Dermis blood vessel endothelial cell (primary cell): ENCODE measurements around the gene NTN5. TPM values are rescaled to one million over a fixed set of nuclear protein-coding genes. Genes with fewer than 3 reads are reported as not detected.
"Not testable (repeated sequence)": the region's sequence is repeated elsewhere in the genome, so short reads cannot be mapped to it uniquely, and the experiment has no call there.

Experiments
- DNase-seq: peaks from one replicate; pipeline ENCODE4 v3.0.0; 2010
- total RNA-seq: library from RNA; depleted of rRNA; stranded (reverse); fragments of >200 nt; gene quantifications from 2 replicates; pipeline ENCODE4 v1.2.3, GENCODE V29; 2014

The NTN5 gene
- total RNA-seq, 1 donor from 2014 or later, result not detected

GRCh38 chr19:48669903-48670668, 2.7 kb downstream of the NTN5 start:
- no peak for DNase-seq

- DNase-seq, result no peak
Observed at GRCh38 chr19:48668761-48669160, 4.1 kb downstream of the NTN5 start.

GRCh38 chr19:48668332-48668731, 4.5 kb downstream of the NTN5 start:
- no peak for DNase-seq

- DNase-seq, result no peak
Observed at GRCh38 chr19:48665786-48666185, 7.0 kb downstream of the NTN5 start.

GRCh38 chr19:48664476-48664875, 8.3 kb downstream of the NTN5 start:
- DNase-seq, result no peak

GRCh38 chr19:48663667-48664066, 9.2 kb downstream of the NTN5 start:
- no peak for DNase-seq

GRCh38 chr19:48661711-48662090, 11.1 kb downstream of the NTN5 start:
- DNase-seq, result no peak

GRCh38 chr19:48660852-48661710, 11.7 kb downstream of the NTN5 start:
- DNase-seq, result peak; percentile 93

GRCh38 chr19:48659768-48660167, 13.0 kb downstream of the NTN5 start:
- no peak for DNase-seq

- no peak for DNase-seq
Observed at GRCh38 chr19:48658483-48658882, 14.3 kb downstream of the NTN5 start.

- DNase-seq, result not testable (repeated sequence)
Observed at GRCh38 chr19:48657828-48658227, 15.0 kb downstream of the NTN5 start.

- DNase-seq, result peak; percentile 77
Observed at GRCh38 chr19:48656840-48657474, 15.9 kb downstream of the NTN5 start.

GRCh38 chr19:48654299-48655059, 18.3 kb downstream of the NTN5 start:
- DNase-seq, result no peak

GRCh38 chr19:48651683-48652048, 21.2 kb downstream of the NTN5 start:
- no peak for DNase-seq

- no peak for DNase-seq
Observed at GRCh38 chr19:48650974-48651682, 21.7 kb downstream of the NTN5 start.

GRCh38 chr19:48648134-48648533, 24.7 kb downstream of the NTN5 start:
- DNase-seq, result no peak

- no peak for DNase-seq
Observed at GRCh38 chr19:48646722-48647216, 26.0 kb downstream of the NTN5 start.

GRCh38 chr19:48646001-48646721, 26.7 kb downstream of the NTN5 start, which contains the start of gene CA11:
TSS of gene CA11 (minus strand) at chr19:48646187. CDS start at chr19:48645632, 555 bp downstream.
- DNase-seq, result peak; percentile 89

- DNase-seq, result no peak
Observed at GRCh38 chr19:48645620-48646000, 27.2 kb downstream of the NTN5 start.

- DNase-seq, result peak; percentile 80
Observed at GRCh38 chr19:48644839-48645619, 27.8 kb downstream of the NTN5 start.
